Right lobe of liver (tissue), 4 donors: Measurements from ENCODE around the gene RSF1.

Experiments
- POLR2A ChIP-seq: fragments of 450-650 bp; IDR thresholded peaks from one replicate; pipeline ENCODE4 v1.6.1; 2017; ENCODE audit warnings: antibody characterized with exemption, mild to moderate bottlenecking
- TF ChIP-seq, protein P1 (sequence below), 4 donors: fragments of 200-600 bp in 3 of 4; fragments of 450-650 bp in 1 of 4; IDR thresholded peaks; one replicate each; pipeline versions ENCODE4 v1.5.1 to v1.8.0; 2016 to 2022; ENCODE audit warnings: antibody characterized with exemption in 4 of 4, mild to moderate bottlenecking in 2 of 4
- donor health status: DM: no; HTN: no; CAD: no.
- donor health status: DM: no; HTN: no; CAD: no.
- donor health status: DM: no; HTN: yes; CAD: no.

DNA sequence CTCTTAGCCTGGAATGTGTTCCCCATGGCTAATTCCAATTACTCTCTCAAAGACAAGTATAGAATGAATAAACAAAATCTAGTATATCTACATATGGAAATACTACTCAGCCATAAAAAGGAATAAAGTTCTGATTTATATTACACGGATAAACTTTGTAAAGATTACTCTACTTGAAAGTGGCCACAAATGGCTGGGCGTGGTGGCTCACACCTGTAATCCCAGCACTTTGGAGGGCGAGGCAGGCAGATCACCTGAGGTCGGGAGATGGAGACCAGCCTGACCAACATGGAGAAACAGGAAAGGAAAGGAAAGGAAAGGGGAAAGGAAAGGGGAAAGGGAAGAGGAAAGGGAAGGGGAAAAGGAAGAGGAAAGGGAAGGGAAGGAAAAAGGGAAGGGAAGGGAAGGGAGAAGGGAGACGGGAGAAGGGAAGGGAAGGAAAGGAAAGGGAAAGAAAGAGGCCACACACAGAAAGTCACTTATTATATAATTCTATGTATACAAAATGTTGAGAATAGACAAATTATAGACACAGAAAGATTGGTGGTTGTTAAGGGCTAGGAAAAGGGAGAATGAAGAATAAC lies 92.2 kb downstream of the RSF1 start:
- TF ChIP-seq, protein P1, sequence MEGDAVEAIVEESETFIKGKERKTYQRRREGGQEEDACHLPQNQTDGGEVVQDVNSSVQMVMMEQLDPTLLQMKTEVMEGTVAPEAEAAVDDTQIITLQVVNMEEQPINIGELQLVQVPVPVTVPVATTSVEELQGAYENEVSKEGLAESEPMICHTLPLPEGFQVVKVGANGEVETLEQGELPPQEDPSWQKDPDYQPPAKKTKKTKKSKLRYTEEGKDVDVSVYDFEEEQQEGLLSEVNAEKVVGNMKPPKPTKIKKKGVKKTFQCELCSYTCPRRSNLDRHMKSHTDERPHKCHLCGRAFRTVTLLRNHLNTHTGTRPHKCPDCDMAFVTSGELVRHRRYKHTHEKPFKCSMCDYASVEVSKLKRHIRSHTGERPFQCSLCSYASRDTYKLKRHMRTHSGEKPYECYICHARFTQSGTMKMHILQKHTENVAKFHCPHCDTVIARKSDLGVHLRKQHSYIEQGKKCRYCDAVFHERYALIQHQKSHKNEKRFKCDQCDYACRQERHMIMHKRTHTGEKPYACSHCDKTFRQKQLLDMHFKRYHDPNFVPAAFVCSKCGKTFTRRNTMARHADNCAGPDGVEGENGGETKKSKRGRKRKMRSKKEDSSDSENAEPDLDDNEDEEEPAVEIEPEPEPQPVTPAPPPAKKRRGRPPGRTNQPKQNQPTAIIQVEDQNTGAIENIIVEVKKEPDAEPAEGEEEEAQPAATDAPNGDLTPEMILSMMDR (IDR thresholded peaks at IDR 0.05): no peak
- no peak for TF ChIP-seq POLR2A
